HFFc6 (cell line): ENCODE results near the gene ZNF768. TPM values are rescaled to one million over a fixed set of nuclear protein-coding genes. Genes with fewer than 3 reads are reported as not detected.
A peak's percentile ranks its signal among the peaks of the same experiment; 100 is the strongest.

Source experiments
- DNase-seq: peaks from one replicate; pipeline ENCODE4 v3.0.0-alpha.2; 2018
- H3K27ac Mint-ChIP-seq: 2 replicates; pipeline ENCODE4 v1.8.0; 2020; ENCODE audit warnings: mild to moderate bottlenecking, mixed read lengths
- H3K27me3 Mint-ChIP-seq: 2 replicates; pipeline ENCODE4 v1.8.0; 2021; ENCODE audit warnings: mild to moderate bottlenecking, moderate library complexity, mixed read lengths; ENCODE audit not compliant: insufficient read depth
- H3K36me3 Mint-ChIP-seq: 2 replicates; pipeline ENCODE4 v1.8.0; 2021; ENCODE audit warnings: low read depth, mixed read lengths
- H3K4me1 Mint-ChIP-seq: 2 replicates; pipeline ENCODE4 v1.8.0; 2020; ENCODE audit warnings: low read depth, mixed read lengths
- H3K4me3 Mint-ChIP-seq: 2 replicates; pipeline ENCODE4 v1.8.0; 2020; ENCODE audit warnings: mild to moderate bottlenecking, moderate library complexity, mixed read lengths
- H3K9me3 Mint-ChIP-seq: 2 replicates; pipeline ENCODE4 v1.8.0; 2020; ENCODE audit warnings: mild to moderate bottlenecking, mixed read lengths
- CTCF ChIP-seq: fragments of 200-600 bp; sonication (generic); IDR thresholded peaks from 2 replicates; pipeline ENCODE4 v1.5.0; 2021; ENCODE audit warnings: antibody characterized with exemption, mild to moderate bottlenecking
- total RNA-seq, 6 experiments: library from RNA; stranded (reverse); fragmentation: NEBNext Ultra II Directional; extraction: Animal tissue kit (Norgen Biotek cat#: 25700); gene quantifications; 2 replicates in 1 of 6; 3 replicates in 5 of 6; pipeline ENCODE4 v1.2.3, GENCODE V29; 2021

Gene ZNF768
- total RNA-seq, 6 experiments from 2014 or later = 19.8 to 22.8 (median 20.8) TPM

- no peaks in the 10 kb centered on the region for H3K9me3 Mint-ChIP-seq
- peaks cover 16% of the 10 kb centered on the region for H3K4me1 Mint-ChIP-seq
- peak overlapping the region; percentile 93 for H3K27ac Mint-ChIP-seq
- no peak for TF ChIP-seq CTCF
- no peaks in the 10 kb centered on the region; the same call in 1 of the 2 replicates for H3K27me3 Mint-ChIP-seq
- DNase-seq = no peak
- H3K36me3 Mint-ChIP-seq = 0 out of 2 replicates have a peak, but pooled peaks cover 6% of the 10 kb centered on the region
- peak overlapping the region; percentile 87 for H3K4me3 Mint-ChIP-seq
These were observed 1.3 kb upstream of the ZNF768 start for GRCh38 chr16:30527635-30528178.

- Mint-ChIP-seq H3K4me1 (peaks cover 16% of the 10 kb centered on the region), H3K27me3 (no peaks in the 10 kb centered on the region; the same call in 1 of the 2 replicates), H3K27ac (peak overlapping the region; percentile 93), H3K36me3 (0 out of 2 replicates have a peak, but pooled peaks cover 6% of the 10 kb centered on the region), H3K9me3 (no peaks in the 10 kb centered on the region), H3K4me3 (peak overlapping the region; percentile 87)
- peak; percentile 97 for DNase-seq
- peak; percentile 66 for TF ChIP-seq CTCF
These were observed 663 bp upstream of the ZNF768 start for GRCh38 chr16:30526823-30527634.

GRCh38 chr16:30525844-30526136, 576 bp downstream of the ZNF768 start:
- Mint-ChIP-seq H3K36me3 (0 out of 2 replicates have a peak, but pooled peaks cover 6% of the 10 kb centered on the region), H3K4me1 (peaks cover 16% of the 10 kb centered on the region), H3K27ac (peak overlapping the region; percentile 80), H3K9me3 (no peaks in the 10 kb centered on the region), H3K27me3 (no peaks in the 10 kb centered on the region; the same call in 1 of the 2 replicates), H3K4me3 (peak overlapping the region; percentile 88)
- no peak for TF ChIP-seq CTCF
- no peak for DNase-seq

GRCh38 chr16:30524575-30525568, 1.5 kb downstream of the ZNF768 start:
- Mint-ChIP-seq H3K36me3 (0 out of 2 replicates have a peak, but pooled peaks cover 6% of the 10 kb centered on the region), H3K9me3 (no peaks in the 10 kb centered on the region), H3K27ac (no peak overlapping the region), H3K27me3 (no peaks in the 10 kb centered on the region; the same call in 1 of the 2 replicates), H3K4me3 (no peak overlapping the region), H3K4me1 (peaks cover 16% of the 10 kb centered on the region)
- no peak for DNase-seq
- no peak for TF ChIP-seq CTCF
